ENCODE measurements around the gene CHGA. TPM values are rescaled to one million over a fixed set of nuclear protein-coding genes. Genes with fewer than 3 reads are reported as not detected.

Gene CHGA
- total RNA-seq, 2 donors from 2014 or later, result 40.5 to 55.7 TPM

GRCh38 chr14:92959761-92960680 is 37.1 kb downstream of the CHGA start:
- DNase-seq (ENCODE audit: low spot score), result no peak
- Histone ChIP-seq H3K36me3 (no peaks in the 10 kb centered on the region), H3K4me1 (replicated peaks) (peaks cover 38% of the 10 kb centered on the region), H3K27ac (peak overlapping the region; percentile 5 to 78), H3K4me3 (no peak overlapping the region), H3K9me3 (no peaks in the 10 kb centered on the region), H3K27me3 (replicated peaks; ENCODE audit: insufficient read depth) (no peaks in the 10 kb centered on the region)
- TF ChIP-seq POLR2AphosphoS5 (IDR thresholded peaks at IDR 0.05), result no peak
- no peak for TF ChIP-seq CTCF (IDR thresholded peaks at IDR 0.05)
- TF ChIP-seq POLR2A (IDR thresholded peaks at IDR 0.05), result no peak
- intact Hi-C loops (cut with DNase I), result loop anchor here (5.0 kb wide), 1 partner anchor 87 kb away; no protein-coding TSS in a partner anchor
- WGBS, result 82% methylated on average over 30 of the region's 30 CpGs

- Histone ChIP-seq H3K36me3 (no peaks in the 10 kb centered on the region), H3K4me3 (no peak overlapping the region), H3K9me3 (no peaks in the 10 kb centered on the region), H3K27ac (peak overlapping the region; percentile 5 to 78), H3K27me3 (replicated peaks; ENCODE audit: insufficient read depth) (no peaks in the 10 kb centered on the region), H3K4me1 (replicated peaks) (peaks cover 40% of the 10 kb centered on the region)
- peak; percentile 65 for DNase-seq (ENCODE audit: low spot score)
- TF ChIP-seq POLR2AphosphoS5 (IDR thresholded peaks at IDR 0.05) (peak; percentile 47), POLR2A (IDR thresholded peaks at IDR 0.05) (no peak)
- 76% methylated on average over 18 of the region's 18 CpGs for WGBS
- intact Hi-C loops (cut with DNase I), result loop anchor here (5.0 kb wide), 1 partner anchor 86 kb away; no protein-coding TSS in a partner anchor
These were observed 38.0 kb downstream of the CHGA start for GRCh38 chr14:92960706-92961566.

DNA sequence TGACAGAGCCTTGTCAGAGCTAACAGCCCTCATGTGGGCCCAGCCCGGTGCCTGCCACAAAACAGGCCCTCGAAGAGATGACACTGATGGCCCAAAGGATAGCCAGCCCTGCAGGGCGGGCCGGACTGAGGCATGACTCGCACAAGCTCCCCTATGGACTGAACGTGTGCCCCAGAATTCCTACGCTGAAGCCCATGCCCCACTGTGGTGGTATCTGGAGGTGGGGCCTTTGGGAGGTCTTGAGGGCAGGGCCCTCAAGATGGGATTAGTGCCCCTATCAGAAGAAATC is 38.6 kb downstream of the CHGA start:
- TF ChIP-seq POLR2AphosphoS5 (IDR thresholded peaks at IDR 0.05) (no peak), CTCF (IDR thresholded peaks at IDR 0.05) (no peak), POLR2A (IDR thresholded peaks at IDR 0.05) (no peak)
- intact Hi-C loops (cut with DNase I), result loop anchor here (5.0 kb wide), 1 partner anchor 86 kb away; no protein-coding TSS in a partner anchor
- Histone ChIP-seq H3K36me3 (no peaks in the 10 kb centered on the region), H3K27me3 (replicated peaks; ENCODE audit: insufficient read depth) (no peaks in the 10 kb centered on the region), H3K27ac (peak overlapping the region in 1 of 2 donors; percentile 78), H3K9me3 (no peaks in the 10 kb centered on the region), H3K4me3 (no peak overlapping the region), H3K4me1 (replicated peaks) (peaks cover 40% of the 10 kb centered on the region)
- WGBS, result 99% methylated on average over 7 of the region's 7 CpGs
- DNase-seq (ENCODE audit: low spot score), result no peak

GRCh38 chr14:92962031-92962830 is 39.3 kb downstream of the CHGA start:
- no peaks in the 10 kb centered on the region for H3K36me3 ChIP-seq

DNA sequence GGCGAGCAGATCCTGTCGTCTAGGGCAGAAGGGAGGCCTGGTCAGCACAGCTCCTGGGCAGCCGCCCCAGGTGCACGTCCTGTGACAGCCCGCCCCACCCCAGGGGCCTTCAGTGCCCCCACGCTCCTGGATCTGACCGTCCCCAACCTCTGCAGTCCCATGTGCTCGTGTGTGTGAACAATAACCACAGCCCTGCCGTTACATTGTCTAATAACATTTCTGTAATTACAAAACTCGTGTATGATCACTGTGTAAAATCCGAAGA is 39.8 kb downstream of the CHGA start:
- Histone ChIP-seq H3K27ac (peak overlapping the region in 1 of 2 donors; percentile 78), H3K4me1 (replicated peaks) (peaks cover 40% of the 10 kb centered on the region), H3K4me3 (no peak overlapping the region), H3K9me3 (no peaks in the 10 kb centered on the region), H3K36me3 (no peaks in the 10 kb centered on the region), H3K27me3 (replicated peaks; ENCODE audit: insufficient read depth) (no peaks in the 10 kb centered on the region)
- TF ChIP-seq POLR2AphosphoS5 (IDR thresholded peaks at IDR 0.05) (no peak), POLR2A (IDR thresholded peaks at IDR 0.05) (no peak), CTCF (IDR thresholded peaks at IDR 0.05) (no peak)
- intact Hi-C loops (cut with DNase I), result loop anchor here (5.0 kb wide), 1 partner anchor 85 kb away; no protein-coding TSS in a partner anchor
- WGBS, result 79% methylated on average over 11 of the region's 11 CpGs
- no peak for DNase-seq (ENCODE audit: low spot score)

More at GRCh38 chr14:92962031-92962830, 39.3 kb downstream of the CHGA start:
- DNase-seq (ENCODE audit: low spot score), result no peak
- H3K27ac ChIP-seq, result peak overlapping the region in 1 of 2 donors; percentile 78
- H3K4me3 ChIP-seq, result no peak overlapping the region
- 93% methylated on average over 20 of the region's 20 CpGs for WGBS
- TF ChIP-seq POLR2AphosphoS5 (IDR thresholded peaks at IDR 0.05), result no peak
- no peak for TF ChIP-seq POLR2A (IDR thresholded peaks at IDR 0.05)
- H3K9me3 ChIP-seq, result no peaks in the 10 kb centered on the region
- H3K27me3 ChIP-seq (replicated peaks; ENCODE audit: insufficient read depth), result no peaks in the 10 kb centered on the region
- intact Hi-C loops (cut with DNase I), result loop anchor here (5.0 kb wide), 1 partner anchor 85 kb away; no protein-coding TSS in a partner anchor
- peaks cover 40% of the 10 kb centered on the region for H3K4me1 ChIP-seq (replicated peaks)

Measured in prostate gland (tissue), 2 donors.